ENCODE measurements around the gene TCEAL8. TPM values are rescaled to one million over a fixed set of nuclear protein-coding genes. Genes with fewer than 3 reads are reported as not detected.

The TCEAL8 gene
- total and polyA plus RNA-seq, 2 of the 8 experiments (the other 6 are each of a cell fraction or from before 2014, with no cell fraction given), result 47.2 to 82.2 TPM

DNA sequence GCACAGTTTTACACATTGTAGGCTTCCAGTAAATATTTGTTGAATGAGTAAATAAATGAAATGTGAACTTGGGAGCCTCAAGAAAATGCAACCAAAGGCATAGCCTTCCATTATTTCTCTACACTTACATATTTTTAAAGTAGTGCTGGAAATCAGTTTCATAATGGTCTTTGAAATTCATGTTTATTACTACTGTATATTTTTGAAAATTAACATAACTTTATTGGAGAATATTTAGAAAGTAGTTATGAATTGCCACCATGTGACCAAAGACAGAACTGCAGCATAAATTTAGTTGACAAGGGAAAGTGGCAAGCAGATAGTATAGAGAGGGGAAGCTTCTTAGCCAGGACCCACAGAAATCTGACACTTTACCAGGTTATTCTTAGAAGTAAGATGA, 6.4 kb downstream of the TCEAL8 start:
- no peak overlapping the region for H3K14ac ChIP-seq (ENCODE audit: insufficient read length)
- no peak overlapping the region for H3K9ac ChIP-seq (replicated peaks in 1 of 4; ENCODE audit: extremely low read depth in 1 of 4, low read depth in 3 of 4, low read length in 3 of 4)
- no peak overlapping the region for H2BK15ac ChIP-seq (ENCODE audit: low read length)
- no peaks in the 10 kb centered on the region for H3K9me3 ChIP-seq (ENCODE audit: insufficient read depth in 2 of 2, low read depth in 1 of 2, low read length in 1 of 2)
- no peaks in the 10 kb centered on the region for H4K20me1 ChIP-seq (replicated peaks in 1 of 2; ENCODE audit: control insufficient read depth in 1 of 2, insufficient read depth in 2 of 2, low read length in 2 of 2)
- CTCF ChIA-PET (ENCODE audit: partially characterized antibody), result interaction anchor here (0.7 to 1.0 kb wide), 5 partner anchors 17 to 121 kb away, joined by 3 to 8 read pairs (median 3); no protein-coding TSS in a partner anchor
- no peak overlapping the region for H2AFZ ChIP-seq (ENCODE audit: low read length)
- H3K4me1 ChIP-seq (replicated peaks in 1 of 4; ENCODE audit: control insufficient read depth in 3 of 4, insufficient read depth in 4 of 4, low read length in 3 of 4), result peaks cover 0 to 3% (median 0%) of the 10 kb centered on the region in 4 experiments; a peak in 2 of 7 replicates
- FAIRE-seq (no peak), DNase-seq (ENCODE audit: low read depth in 1 of 2, low spot score in 2 of 2) (no peak)
- no peak overlapping the region for H2BK5ac ChIP-seq (ENCODE audit: low read depth, low read length)
- H3K79me1 ChIP-seq (ENCODE audit: low read depth, low read length), result no peaks in the 10 kb centered on the region
- TF ChIP-seq RFX5 (IDR thresholded peaks at IDR 0.05; ENCODE audit: borderline replicate concordance, low read depth, low read length) (no peak), RAD21 (IDR thresholded peaks at IDR 0.05 in 1 of 2, conservative IDR thresholded peaks at IDR 0.05 in 1 of 2; ENCODE audit: low read depth in 2 of 2, low read length in 2 of 2) (peak; percentile 20 to 25; a peak in 2 of 4 replicates), RXRA (IDR thresholded peaks at IDR 0.05; ENCODE audit: insufficient read depth, low read depth, low read length) (no peak)
- TF ChIP-seq, protein P1, sequence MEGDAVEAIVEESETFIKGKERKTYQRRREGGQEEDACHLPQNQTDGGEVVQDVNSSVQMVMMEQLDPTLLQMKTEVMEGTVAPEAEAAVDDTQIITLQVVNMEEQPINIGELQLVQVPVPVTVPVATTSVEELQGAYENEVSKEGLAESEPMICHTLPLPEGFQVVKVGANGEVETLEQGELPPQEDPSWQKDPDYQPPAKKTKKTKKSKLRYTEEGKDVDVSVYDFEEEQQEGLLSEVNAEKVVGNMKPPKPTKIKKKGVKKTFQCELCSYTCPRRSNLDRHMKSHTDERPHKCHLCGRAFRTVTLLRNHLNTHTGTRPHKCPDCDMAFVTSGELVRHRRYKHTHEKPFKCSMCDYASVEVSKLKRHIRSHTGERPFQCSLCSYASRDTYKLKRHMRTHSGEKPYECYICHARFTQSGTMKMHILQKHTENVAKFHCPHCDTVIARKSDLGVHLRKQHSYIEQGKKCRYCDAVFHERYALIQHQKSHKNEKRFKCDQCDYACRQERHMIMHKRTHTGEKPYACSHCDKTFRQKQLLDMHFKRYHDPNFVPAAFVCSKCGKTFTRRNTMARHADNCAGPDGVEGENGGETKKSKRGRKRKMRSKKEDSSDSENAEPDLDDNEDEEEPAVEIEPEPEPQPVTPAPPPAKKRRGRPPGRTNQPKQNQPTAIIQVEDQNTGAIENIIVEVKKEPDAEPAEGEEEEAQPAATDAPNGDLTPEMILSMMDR (IDR thresholded peaks at IDR 0.05; ENCODE audit: control extremely low read depth in 1 of 3, insufficient read depth in 1 of 3, low read depth in 1 of 3, low read length in 3 of 3), result peak in 1 of 3 experiments; percentile 12; a peak in 1 of 4 replicates
- H2BK120ac ChIP-seq (replicated peaks; ENCODE audit: low read depth, low read length), result no peak overlapping the region
- no peak overlapping the region for H4K91ac ChIP-seq (replicated peaks; ENCODE audit: insufficient read length, low read length)
- H3K27ac ChIP-seq (ENCODE audit: low read depth, low read length), result no peak overlapping the region
- no peak overlapping the region for H3K23ac ChIP-seq (ENCODE audit: insufficient read length)
- H4K8ac ChIP-seq (ENCODE audit: extremely low read depth, insufficient read depth, low read length), result no peak overlapping the region
- H3K4me2 ChIP-seq (ENCODE audit: insufficient read depth in 1 of 2, low read depth in 2 of 2, low read length in 2 of 2), result no peak overlapping the region
- H3K4me3 ChIP-seq (ENCODE audit: extremely low read depth in 1 of 4, insufficient read depth in 2 of 4, low read depth in 3 of 4, low read length in 4 of 4), result no peak overlapping the region
- H3K18ac ChIP-seq (ENCODE audit: extremely low read depth, low read length), result no peak overlapping the region
- H2BK12ac ChIP-seq (ENCODE audit: low read depth, low read length), result no peak overlapping the region
- H3K27me3 ChIP-seq (replicated peaks in 1 of 4; ENCODE audit: control insufficient read depth in 3 of 4, extremely low read depth in 1 of 4, insufficient read depth in 3 of 4, low read length in 3 of 4), result no peaks in the 10 kb centered on the region
- no peak overlapping the region for H3K56ac ChIP-seq (replicated peaks; ENCODE audit: insufficient read length, low read depth, low read length)
- no peaks in the 10 kb centered on the region for H3K23me2 ChIP-seq (ENCODE audit: low read depth, low read length)
- H3K4ac ChIP-seq (replicated peaks; ENCODE audit: insufficient read length, low read depth, low read length), result no peak overlapping the region
- H4K5ac ChIP-seq (ENCODE audit: insufficient read length, low read depth, low read length), result no peak overlapping the region
- POLR2A ChIA-PET (ENCODE audit: partially characterized antibody), result no interaction called here
- no peak overlapping the region for H2AK5ac ChIP-seq (ENCODE audit: low read depth, low read length)
- H3K79me2 ChIP-seq (ENCODE audit: control insufficient read depth in 1 of 2, insufficient read depth in 2 of 2, low read length in 2 of 2), result peaks cover 0 to 11% of the 10 kb centered on the region in 2 experiments; a peak in 2 of 4 replicates
- peaks cover 0 to 13% (median 6%) of the 10 kb centered on the region in 4 experiments; a peak in 5 of 8 replicates for H3K36me3 ChIP-seq (ENCODE audit: control insufficient read depth in 2 of 4, insufficient read depth in 4 of 4, low read length in 3 of 4)
- no peak overlapping the region for H2BK20ac ChIP-seq (ENCODE audit: low read length)

All from H1 (cell line).